ENCODE results near the gene WWOX. TPM values are rescaled to one million over a fixed set of nuclear protein-coding genes. Genes with fewer than 3 reads are reported as not detected.

WWOX gene
- total RNA-seq, 3 donors from 2014 or later, result 11.7 to 18.0 (median 13.8) TPM

GRCh38 chr16:78936060-78936459 is 836.6 kb downstream of the WWOX start:
- intact Hi-C loops (cut with DNase I, micrococcal nuclease), result no loop called here
- TF ChIP-seq CTCF (IDR thresholded peaks at IDR 0.05), result no peak
- no peaks in the 10 kb centered on the region for H3K4me1 ChIP-seq (ENCODE audit: low read depth)
- no peaks in the 10 kb centered on the region for H3K36me3 ChIP-seq (ENCODE audit: low read depth)
- ATAC-seq (no peak), DNase-seq (no peak)
- no peak overlapping the region for H3K4me3 ChIP-seq
- no peaks in the 10 kb centered on the region for H3K9me3 ChIP-seq

GRCh38 chr16:78939597-78939996 is 840.1 kb downstream of the WWOX start:
- intact Hi-C loops (cut with DNase I, micrococcal nuclease), result no loop called here
- Histone ChIP-seq H3K9me3 (no peaks in the 10 kb centered on the region), H3K4me1 (ENCODE audit: low read depth) (no peaks in the 10 kb centered on the region), H3K36me3 (ENCODE audit: low read depth) (no peaks in the 10 kb centered on the region), H3K4me3 (no peak overlapping the region)
- ATAC-seq, result no peak
- no peak for DNase-seq
- TF ChIP-seq CTCF (IDR thresholded peaks at IDR 0.05), result no peak

- no peaks in the 10 kb centered on the region for H3K36me3 ChIP-seq (ENCODE audit: low read depth)
- H3K9me3 ChIP-seq, result no peaks in the 10 kb centered on the region
- ATAC-seq (no peak), DNase-seq (no peak)
- TF ChIP-seq CTCF (IDR thresholded peaks at IDR 0.05), result no peak
- H3K4me1 ChIP-seq (ENCODE audit: low read depth), result no peaks in the 10 kb centered on the region
- intact Hi-C loops (cut with DNase I, micrococcal nuclease), result no loop called here
- no peak overlapping the region for H3K4me3 ChIP-seq
These were observed 843.3 kb downstream of the WWOX start for GRCh38 chr16:78942625-78943245.

GRCh38 chr16:78945336-78945735 is 845.9 kb downstream of the WWOX start:
- Histone ChIP-seq H3K4me3 (no peak overlapping the region), H3K4me1 (ENCODE audit: low read depth) (no peaks in the 10 kb centered on the region), H3K9me3 (no peaks in the 10 kb centered on the region), H3K36me3 (ENCODE audit: low read depth) (no peaks in the 10 kb centered on the region)
- no peak for ATAC-seq
- TF ChIP-seq CTCF (IDR thresholded peaks at IDR 0.05), result no peak
- intact Hi-C loops (cut with DNase I, micrococcal nuclease), result no loop called here
- no peak for DNase-seq

GRCh38 chr16:78946556-78946955 is 847.1 kb downstream of the WWOX start:
- no peak overlapping the region for H3K4me3 ChIP-seq
- intact Hi-C loops (cut with DNase I, micrococcal nuclease), result no loop called here
- H3K4me1 ChIP-seq (ENCODE audit: low read depth), result no peaks in the 10 kb centered on the region
- no peak for TF ChIP-seq CTCF (IDR thresholded peaks at IDR 0.05)
- no peak for DNase-seq
- H3K9me3 ChIP-seq, result no peaks in the 10 kb centered on the region
- H3K36me3 ChIP-seq (ENCODE audit: low read depth), result no peaks in the 10 kb centered on the region
- no peak for ATAC-seq

- Histone ChIP-seq H3K4me1 (ENCODE audit: low read depth) (no peaks in the 10 kb centered on the region), H3K9me3 (no peaks in the 10 kb centered on the region), H3K4me3 (no peak overlapping the region), H3K36me3 (ENCODE audit: low read depth) (no peaks in the 10 kb centered on the region)
- intact Hi-C loops (cut with DNase I, micrococcal nuclease), result no loop called here
- TF ChIP-seq CTCF (IDR thresholded peaks at IDR 0.05), result no peak
- ATAC-seq (no peak), DNase-seq (no peak)
These were observed 851.3 kb downstream of the WWOX start for GRCh38 chr16:78950768-78951167.
